DOHH2 (cell line): Measurements from ENCODE around the gene CCT6A.

Experiments used
- CTCF ChIP-seq: fragments of 200-600 bp; sonication (generic); IDR thresholded peaks from one replicate; pipeline ENCODE4 v1.5.1; 2014; ENCODE audit warnings: antibody characterized with exemption, mild to moderate bottlenecking, low read depth, low read length; ENCODE audit not compliant: poor library complexity, severe bottlenecking
- EZH2phosphoT487 ChIP-seq: fragments of 200-600 bp; sonication (generic); IDR thresholded peaks from 2 replicates; pipeline ENCODE4 v1.6.1; 2017; ENCODE audit warnings: borderline replicate concordance, mild to moderate bottlenecking, antibody characterized with exemption, low read length, moderate library complexity, mixed read lengths

DNA sequence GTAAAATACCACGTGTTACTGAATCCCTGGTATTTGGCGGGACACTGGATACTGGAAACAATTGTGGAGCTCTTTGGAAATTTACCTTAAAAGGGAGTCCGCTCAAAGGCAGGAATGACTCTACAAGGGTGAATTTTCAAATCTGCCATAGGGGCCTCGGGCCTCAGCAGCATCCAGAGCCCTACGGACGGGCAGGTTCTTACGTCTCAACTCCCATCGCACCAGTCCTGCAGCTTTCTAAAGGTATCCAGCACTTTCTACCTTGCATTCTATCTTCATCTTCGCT is 569 bp upstream of the CCT6A start:
- TF ChIP-seq CTCF (no peak), EZH2phosphoT487 (no peak)
